CD4-positive, alpha-beta T cell (primary cell): ENCODE data around the gene ADGRA1. TPM values are rescaled to one million over a fixed set of nuclear protein-coding genes. Genes with fewer than 3 reads are reported as not detected.

Experiments
- ATAC-seq: fragments of 200-7000 bp; cut with Tn5 transposase; one replicate; pipeline ENCODE4 v1.10.0; 2022; ENCODE audit warnings: mild to moderate bottlenecking; ENCODE audit not compliant: poor library complexity
- CTCF ChIA-PET: fragments of 350-600 bp; sonication (Branson Sonifier 250); formaldehyde crosslinking; loops from one replicate; lab custom pipeline; 2021; ENCODE audit warnings: antibody characterized with exemption, inconsistent platforms; lab: Charles Lee
- POLR2A ChIA-PET: fragments of 350-600 bp; sonication (Branson Sonifier 250); formaldehyde crosslinking; loops from one replicate; lab custom pipeline; 2021; ENCODE audit warnings: antibody characterized with exemption, inconsistent platforms; lab: Charles Lee
- DNase-seq, 14 experiments: peaks; one replicate each; pipeline ENCODE4 v3.0.0-alpha.2; 2013 to 2020; ENCODE audit warnings: mixed read lengths in 2 of 14
- H3K27ac ChIP-seq, 2 donors: one replicate each; pipeline versions ENCODE4 v1.5.1 to v1.7.0; 2013; ENCODE audit warnings: low read length in 2 of 2, low read depth in 1 of 2, mild to moderate bottlenecking in 1 of 2
- H3K27me3 ChIP-seq, 2 experiments: 1 replicate in 1 of 2; 2 replicates in 1 of 2; pipeline versions ENCODE4 v1.6.1 to v1.7.0; 2013; ENCODE audit warnings: low read length in 2 of 2, control low read depth in 1 of 2, mild to moderate bottlenecking in 1 of 2, moderate library complexity in 1 of 2; ENCODE audit not compliant: insufficient read depth in 2 of 2, control insufficient read depth in 1 of 2
- H3K36me3 ChIP-seq: one replicate; pipeline ENCODE4 v1.6.1; 2013; ENCODE audit warnings: low read length, control low read depth; ENCODE audit not compliant: insufficient read depth
- H3K4me1 ChIP-seq: one replicate; pipeline ENCODE4 v1.6.1; 2013; ENCODE audit warnings: low read length, control low read depth; ENCODE audit not compliant: insufficient read depth
- H3K4me3 ChIP-seq: one replicate; pipeline ENCODE4 v1.5.1; 2013; ENCODE audit warnings: mild to moderate bottlenecking, low read length, moderate library complexity
- H3K9me3 ChIP-seq, 2 experiments: 1 replicate in 1 of 2; 2 replicates in 1 of 2; pipeline versions ENCODE4 v1.6.1 to v1.7.0; 2013; ENCODE audit warnings: low read length in 2 of 2, mild to moderate bottlenecking in 2 of 2, control low read depth in 1 of 2, moderate library complexity in 1 of 2; ENCODE audit not compliant: control insufficient read depth in 1 of 2, insufficient read depth in 1 of 2
- H3K27ac Mint-ChIP-seq: one replicate; pipeline ENCODE4 v1.8.0; 2020; ENCODE audit warnings: mixed read lengths
- H3K27me3 Mint-ChIP-seq: one replicate; pipeline ENCODE4 v1.8.0; 2021; ENCODE audit warnings: mixed read lengths
- H3K36me3 Mint-ChIP-seq: one replicate; pipeline ENCODE4 v1.8.0; 2021; ENCODE audit warnings: low read depth, mixed read lengths
- H3K4me1 Mint-ChIP-seq: one replicate; pipeline ENCODE4 v1.8.0; 2021; ENCODE audit warnings: low read depth, mixed read lengths
- H3K4me3 Mint-ChIP-seq: one replicate; pipeline ENCODE4 v1.8.0; 2020; ENCODE audit warnings: mild to moderate bottlenecking, mixed read lengths
- H3K9me3 Mint-ChIP-seq: one replicate; pipeline ENCODE4 v1.8.0; 2020; ENCODE audit warnings: mixed read lengths
- intact Hi-C, 2 experiments: fragments of 100-400 bp; cut with DNase I in 1 of 2; cut with micrococcal nuclease in 1 of 2; formaldehyde crosslinking; loops; one replicate each; pipeline versions ENCODE4 v1.15.1 to v1.9.0; 2023 to 2025; cut with DNase I, micrococcal nuclease
- total RNA-seq, 174 experiments: library from RNA in 2 of 174; stranded (reverse) in 2 of 174; gene quantifications; one replicate each; pipeline ENCODE4 v1.2.3 and lab custom pipeline; 2021 to 2026
- TF ChIP-seq, protein P1 (sequence below): fragments of 200-600 bp; IDR thresholded peaks from one replicate; pipeline ENCODE4 v1.8.0; 2022; ENCODE audit warnings: antibody characterized with exemption, mild to moderate bottlenecking

ADGRA1 gene
- total RNA-seq, 2 experiments from 2014 or later, result not detected

DNA sequence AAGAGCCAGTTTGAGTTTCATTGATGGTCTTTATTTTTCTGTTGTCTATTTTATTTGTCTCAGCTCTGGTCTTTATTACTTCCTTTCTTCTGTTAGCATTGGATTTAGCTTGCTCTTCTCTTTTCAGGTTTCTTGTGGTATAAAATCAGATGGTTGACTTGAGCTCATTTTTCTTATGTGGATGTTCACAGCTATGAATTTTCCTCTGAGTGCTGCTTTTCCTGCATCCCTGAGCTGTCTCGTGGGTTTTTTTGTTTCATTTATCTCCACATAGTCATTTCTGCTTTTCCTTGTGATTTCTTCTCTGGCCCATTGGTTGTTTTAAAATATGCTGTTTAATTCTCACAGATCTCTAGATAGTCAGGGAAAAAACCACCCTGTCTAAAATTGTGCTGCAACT lies 19.7 kb downstream of the ADGRA1 start:
- no peaks in the 10 kb centered on the region for H3K9me3 Mint-ChIP-seq
- ChIA-PET CTCF (no interaction called here), POLR2A (no interaction called here)
- Histone ChIP-seq H3K27ac (no peak overlapping the region), H3K9me3 (peaks cover 19 to 53% of the 10 kb centered on the region in 2 experiments), H3K27me3 (peaks cover 0 to 3% of the 10 kb centered on the region in 2 experiments), H3K4me1 (no peaks in the 10 kb centered on the region), H3K36me3 (no peaks in the 10 kb centered on the region), H3K4me3 (no peak overlapping the region)
- no peaks in the 10 kb centered on the region for H3K4me1 Mint-ChIP-seq
- no peaks in the 10 kb centered on the region for H3K36me3 Mint-ChIP-seq
- DNase-seq (no peak), ATAC-seq (no peak)
- intact Hi-C loops, result no loop called here
- TF ChIP-seq, protein P1, sequence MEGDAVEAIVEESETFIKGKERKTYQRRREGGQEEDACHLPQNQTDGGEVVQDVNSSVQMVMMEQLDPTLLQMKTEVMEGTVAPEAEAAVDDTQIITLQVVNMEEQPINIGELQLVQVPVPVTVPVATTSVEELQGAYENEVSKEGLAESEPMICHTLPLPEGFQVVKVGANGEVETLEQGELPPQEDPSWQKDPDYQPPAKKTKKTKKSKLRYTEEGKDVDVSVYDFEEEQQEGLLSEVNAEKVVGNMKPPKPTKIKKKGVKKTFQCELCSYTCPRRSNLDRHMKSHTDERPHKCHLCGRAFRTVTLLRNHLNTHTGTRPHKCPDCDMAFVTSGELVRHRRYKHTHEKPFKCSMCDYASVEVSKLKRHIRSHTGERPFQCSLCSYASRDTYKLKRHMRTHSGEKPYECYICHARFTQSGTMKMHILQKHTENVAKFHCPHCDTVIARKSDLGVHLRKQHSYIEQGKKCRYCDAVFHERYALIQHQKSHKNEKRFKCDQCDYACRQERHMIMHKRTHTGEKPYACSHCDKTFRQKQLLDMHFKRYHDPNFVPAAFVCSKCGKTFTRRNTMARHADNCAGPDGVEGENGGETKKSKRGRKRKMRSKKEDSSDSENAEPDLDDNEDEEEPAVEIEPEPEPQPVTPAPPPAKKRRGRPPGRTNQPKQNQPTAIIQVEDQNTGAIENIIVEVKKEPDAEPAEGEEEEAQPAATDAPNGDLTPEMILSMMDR, result no peak
- H3K4me3 Mint-ChIP-seq, result no peak overlapping the region
- no peak overlapping the region for H3K27ac Mint-ChIP-seq
- H3K27me3 Mint-ChIP-seq, result peaks cover 7% of the 10 kb centered on the region

GRCh38 chr10:133109711-133110110 lies 22.0 kb downstream of the ADGRA1 start:
- TF ChIP-seq, protein P1, result no peak
- Mint-ChIP-seq H3K27ac (no peak overlapping the region), H3K36me3 (no peaks in the 10 kb centered on the region), H3K4me1 (no peaks in the 10 kb centered on the region), H3K4me3 (no peak overlapping the region), H3K9me3 (no peaks in the 10 kb centered on the region), H3K27me3 (peaks cover 7% of the 10 kb centered on the region)
- Histone ChIP-seq H3K36me3 (no peaks in the 10 kb centered on the region), H3K27me3 (no peaks in the 10 kb centered on the region), H3K27ac (no peak overlapping the region), H3K4me3 (no peak overlapping the region), H3K4me1 (no peaks in the 10 kb centered on the region), H3K9me3 (peaks cover 19 to 58% of the 10 kb centered on the region in 2 experiments)
- intact Hi-C loops, result no loop called here
- POLR2A ChIA-PET, result no interaction called here
- DNase-seq (no peak), ATAC-seq (no peak)
- CTCF ChIA-PET, result interaction anchor here (0.6 kb wide), 1 partner anchor 1654 kb away, joined by 3 read pairs; no protein-coding TSS in a partner anchor

GRCh38 chr10:133110133-133110532 lies 22.4 kb downstream of the ADGRA1 start:
- CTCF ChIA-PET, result no interaction called here
- H3K9me3 ChIP-seq, result peaks cover 19 to 58% of the 10 kb centered on the region in 2 experiments

More at GRCh38 chr10:133110133-133110532, 22.4 kb downstream of the ADGRA1 start:
- Mint-ChIP-seq H3K4me3 (no peak overlapping the region), H3K9me3 (no peaks in the 10 kb centered on the region), H3K27ac (no peak overlapping the region), H3K27me3 (peaks cover 7% of the 10 kb centered on the region), H3K4me1 (no peaks in the 10 kb centered on the region), H3K36me3 (no peaks in the 10 kb centered on the region)
- intact Hi-C loops, result no loop called here
- no peak overlapping the region for H3K4me3 ChIP-seq
- H3K27ac ChIP-seq, result no peak overlapping the region
- ATAC-seq, result no peak
- no peaks in the 10 kb centered on the region for H3K36me3 ChIP-seq
- no peaks in the 10 kb centered on the region for H3K4me1 ChIP-seq
- POLR2A ChIA-PET, result no interaction called here
- no peak for DNase-seq
- TF ChIP-seq, protein P1, result no peak
- H3K27me3 ChIP-seq, result no peaks in the 10 kb centered on the region
